NCI-H2196 treated with DMSO at 0.1 percent for 48 hours (cell line): Measurements from ENCODE around the gene MLLT3.

ENCODE experiments used
- DNase-seq: peaks from one replicate; lab custom pipeline; 2025; ENCODE audit not compliant: unreplicated experiment; lab: John Stamatoyannopoulos, UW

The MLLT3 gene

GRCh38 chr9:20314981-20315380 lies 307.3 kb downstream of the MLLT3 start:
- DNase-seq = no peak

GRCh38 chr9:20313415-20313814 lies 308.9 kb downstream of the MLLT3 start:
- DNase-seq = no peak

- DNase-seq = no peak
Measured at GRCh38 chr9:20312732-20313131, 309.6 kb downstream of the MLLT3 start.

GRCh38 chr9:20310024-20310423 lies 312.3 kb downstream of the MLLT3 start:
- DNase-seq = no peak

- no peak for DNase-seq
Measured at GRCh38 chr9:20309124-20309523, 313.2 kb downstream of the MLLT3 start.

- no peak for DNase-seq
Measured at GRCh38 chr9:20307621-20308020, 314.7 kb downstream of the MLLT3 start.

- no peak for DNase-seq
Measured at GRCh38 chr9:20305452-20305851, 316.8 kb downstream of the MLLT3 start.

- DNase-seq = no peak
Measured at GRCh38 chr9:20303996-20304395, 318.3 kb downstream of the MLLT3 start.

- DNase-seq = no peak
Measured at GRCh38 chr9:20303066-20303465, 319.2 kb downstream of the MLLT3 start.

GRCh38 chr9:20302197-20302596 lies 320.1 kb downstream of the MLLT3 start:
- no peak for DNase-seq

GRCh38 chr9:20300430-20301115 lies 321.7 kb downstream of the MLLT3 start:
- DNase-seq = no peak

- DNase-seq = no peak
Measured at GRCh38 chr9:20297646-20298084, 324.6 kb downstream of the MLLT3 start.

- no peak for DNase-seq
Measured at GRCh38 chr9:20295555-20295954, 326.7 kb downstream of the MLLT3 start.

GRCh38 chr9:20294046-20294750 lies 328.1 kb downstream of the MLLT3 start:
- DNase-seq = no peak

- no peak for DNase-seq
Measured at GRCh38 chr9:20292002-20292401, 330.3 kb downstream of the MLLT3 start.
